GM18505 (cell line): ENCODE data around the gene GPATCH8.
"Not testable (repeated sequence)": the region's sequence is repeated elsewhere in the genome, so short reads cannot be mapped to it uniquely, and the experiment has no call there.

Experiments
- ATAC-seq: cut with Tn5 transposase; IDR thresholded peaks from one replicate; pipeline ENCODE4 v1.9.1; 2021; ENCODE audit not compliant: unreplicated experiment
- POLR2A ChIP-seq: IDR thresholded peaks from 4 replicates; pipeline ENCODE4 v1.6.1; 2011; ENCODE audit warnings: borderline replicate concordance; ENCODE audit not compliant: insufficient read depth, insufficient read length; ENCODE audit errors: extremely low read depth

Gene GPATCH8

DNA sequence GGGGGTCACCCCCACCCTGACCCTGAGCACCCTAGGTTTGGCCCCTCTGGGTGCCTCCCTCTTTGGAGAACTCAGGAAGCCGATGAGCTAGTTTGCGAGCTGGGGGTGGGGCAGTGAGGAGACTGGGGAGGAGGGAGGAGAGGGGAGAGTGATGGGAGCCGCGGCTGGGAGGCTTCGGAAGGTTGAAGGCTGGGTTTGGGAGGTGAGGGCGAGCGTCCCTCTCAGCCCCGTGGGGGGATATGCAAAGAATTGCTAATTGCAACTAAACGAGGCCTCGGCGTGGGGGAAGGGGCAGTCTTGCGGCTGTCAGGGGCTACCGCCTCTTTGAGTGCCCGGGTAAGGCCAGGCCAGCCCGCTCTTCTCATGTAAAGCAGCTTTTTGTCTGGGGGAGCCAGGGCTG is 36.5 kb upstream of the GPATCH8 start:
- no peak for ATAC-seq
- no peak for TF ChIP-seq POLR2A

DNA sequence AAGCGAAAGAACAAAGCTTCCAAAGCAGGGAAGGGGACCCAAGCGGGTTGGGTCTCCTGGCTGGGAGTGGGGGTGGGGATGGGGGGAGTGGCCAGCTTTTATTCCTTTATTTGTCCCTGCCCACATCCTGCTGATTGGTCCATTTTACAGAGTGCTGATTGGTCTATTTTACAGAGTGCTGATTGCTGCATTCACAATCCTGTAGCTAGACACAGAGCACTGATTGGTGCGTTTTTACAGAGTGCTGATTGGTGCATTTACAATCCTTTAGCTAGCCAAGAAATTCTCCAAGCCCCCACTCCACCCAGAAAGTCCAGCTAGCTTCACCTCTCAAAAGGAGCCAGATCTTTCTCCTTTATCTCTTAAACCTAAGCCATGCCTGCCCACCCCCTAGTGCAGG is 34.7 kb upstream of the GPATCH8 start:
- ATAC-seq, result not testable (repeated sequence)

DNA sequence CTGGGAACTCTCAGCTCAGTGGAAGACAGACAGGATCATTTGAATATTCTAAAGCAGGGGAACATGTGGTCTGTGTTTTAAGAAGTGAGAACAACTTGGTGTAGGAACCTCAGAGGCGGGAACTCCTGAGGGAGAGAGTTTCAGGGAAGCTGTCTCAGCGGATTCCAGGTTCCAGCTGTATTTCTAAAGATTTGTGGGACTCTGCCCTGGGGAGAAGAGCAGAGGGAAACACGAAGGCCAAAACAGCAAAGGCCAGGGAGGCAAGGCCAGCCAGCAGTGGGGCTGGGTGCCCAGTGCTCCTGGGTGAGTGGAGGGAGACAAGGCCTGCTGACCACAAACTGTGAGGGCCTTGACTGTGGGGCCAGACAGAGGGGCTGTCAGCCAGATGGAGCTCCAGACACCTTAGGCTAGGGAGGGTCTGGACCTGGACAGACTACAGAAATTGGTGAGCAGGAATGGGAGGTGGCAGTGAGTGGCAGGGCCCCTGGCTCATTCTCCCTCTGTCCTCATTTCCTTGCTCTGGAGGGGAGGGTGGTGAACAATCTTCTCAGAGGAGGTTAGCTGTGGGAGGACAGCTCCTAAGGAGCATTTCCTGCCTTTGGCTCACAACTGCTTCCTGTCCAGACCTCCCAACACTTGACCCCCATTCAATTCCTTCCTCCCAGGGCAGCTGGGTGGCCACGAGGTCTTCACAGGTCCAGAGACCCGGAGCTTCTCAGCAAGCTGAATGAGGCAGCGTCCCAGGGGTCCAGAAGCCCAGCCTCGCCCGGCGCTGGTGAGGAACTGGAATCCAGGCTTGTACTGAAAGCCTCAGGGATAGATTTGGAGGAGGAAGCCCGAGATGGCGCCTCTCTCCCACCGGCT is 33.1 kb upstream of the GPATCH8 start:
- TF ChIP-seq POLR2A, result no peak
- no peak for ATAC-seq

DNA sequence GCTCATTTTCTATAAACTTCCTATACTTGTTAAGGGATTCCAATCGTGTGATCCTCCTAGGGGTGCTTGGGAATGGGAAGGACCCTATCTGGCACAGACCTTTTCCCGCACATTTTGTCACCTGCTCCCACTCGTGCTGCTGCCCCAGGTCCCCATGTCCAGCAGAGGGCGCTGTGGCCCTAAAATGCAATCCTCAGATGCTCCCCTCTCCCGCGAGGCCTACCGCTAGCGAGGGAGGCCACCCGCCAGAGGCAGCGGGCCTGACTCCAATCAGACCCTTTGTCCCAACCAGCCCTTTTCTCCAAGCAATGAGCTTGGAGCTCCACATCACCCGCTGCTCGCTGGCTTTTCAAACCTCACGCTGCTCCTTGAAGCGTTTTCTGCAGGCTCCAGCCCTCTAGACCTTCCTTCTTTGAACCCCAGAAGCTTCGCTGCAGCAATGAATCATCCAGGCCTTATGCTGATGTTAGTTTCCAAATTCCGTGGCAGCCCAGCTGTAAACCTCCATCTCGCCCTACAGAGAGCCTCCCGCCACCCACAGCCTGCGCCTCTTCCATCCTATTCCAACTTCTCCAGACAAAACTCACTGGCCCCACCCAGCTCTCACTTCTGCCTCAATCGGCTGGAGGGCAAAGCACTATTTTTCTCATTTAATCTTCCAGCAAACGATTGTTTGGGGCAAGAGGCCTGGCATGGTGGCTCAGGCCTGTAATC is 30.5 kb upstream of the GPATCH8 start:
- no peak for TF ChIP-seq POLR2A
- ATAC-seq, result no peak

DNA sequence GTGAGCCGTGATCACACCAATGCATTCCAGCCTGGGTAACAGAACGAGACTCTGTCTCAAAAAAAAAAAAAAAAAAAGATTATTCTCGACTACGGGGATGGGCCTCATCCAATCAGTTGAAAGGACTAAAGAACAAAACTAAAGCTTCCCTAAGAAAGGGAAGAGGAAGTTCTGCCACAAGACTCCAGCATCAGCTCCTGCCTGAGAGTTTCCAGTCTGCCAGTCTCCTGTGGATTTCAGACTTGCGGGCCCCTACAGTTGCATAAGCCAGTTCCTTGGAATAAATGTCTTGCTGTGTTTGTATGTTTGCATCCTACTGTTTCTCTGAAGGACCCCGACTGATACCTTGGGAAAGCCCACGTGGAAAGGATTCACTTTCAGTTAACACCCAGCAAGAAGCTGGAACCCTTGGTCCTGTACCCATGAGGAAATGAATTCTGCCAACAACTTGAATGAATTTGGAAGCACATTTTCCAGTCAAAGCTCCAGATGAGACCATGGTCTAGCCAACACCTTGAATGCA is 27.8 kb upstream of the GPATCH8 start:
- ATAC-seq, result no peak
- TF ChIP-seq POLR2A, result no peak

DNA sequence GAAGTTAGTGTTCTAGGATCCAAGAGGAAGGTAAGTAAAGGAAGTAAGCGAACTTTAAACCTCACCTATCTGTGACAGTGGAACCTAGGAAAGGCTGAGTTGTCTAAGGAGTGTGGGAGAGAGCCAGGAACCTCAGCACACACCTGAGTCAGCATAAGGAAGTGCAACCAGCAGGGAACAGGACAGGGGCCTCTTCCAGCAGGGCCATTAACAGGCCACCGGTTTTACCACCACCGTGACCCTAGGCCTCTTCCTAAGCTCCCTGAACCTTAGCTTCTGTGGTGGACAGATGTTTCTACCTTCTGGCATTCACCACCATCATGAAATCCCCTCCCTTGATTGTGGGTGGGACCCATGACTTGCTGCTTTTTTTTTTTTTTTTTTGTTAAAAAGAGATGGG is 26.7 kb upstream of the GPATCH8 start:
- no peak for TF ChIP-seq POLR2A
- no peak for ATAC-seq

DNA sequence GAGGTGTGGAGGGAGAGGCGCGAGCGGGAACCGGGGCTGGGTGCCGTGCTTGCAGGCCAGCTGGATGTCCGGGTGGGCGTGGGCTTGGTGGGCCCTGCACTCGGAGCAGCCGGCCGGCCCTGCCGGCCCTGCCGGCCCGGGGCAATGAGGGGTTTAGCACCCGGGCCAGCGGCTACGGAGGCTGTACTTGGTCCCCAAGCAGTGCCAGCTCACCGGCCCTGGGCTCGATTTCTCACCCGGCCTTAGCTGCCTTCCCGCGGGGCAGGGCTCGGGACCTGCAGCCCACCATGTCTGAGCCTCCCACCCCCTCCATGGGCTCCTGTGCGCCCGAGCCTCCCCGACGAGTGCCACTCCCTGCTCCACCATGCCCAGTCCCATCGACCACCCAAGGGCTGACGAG is 24.7 kb upstream of the GPATCH8 start:
- no peak for TF ChIP-seq POLR2A
- no peak for ATAC-seq

DNA sequence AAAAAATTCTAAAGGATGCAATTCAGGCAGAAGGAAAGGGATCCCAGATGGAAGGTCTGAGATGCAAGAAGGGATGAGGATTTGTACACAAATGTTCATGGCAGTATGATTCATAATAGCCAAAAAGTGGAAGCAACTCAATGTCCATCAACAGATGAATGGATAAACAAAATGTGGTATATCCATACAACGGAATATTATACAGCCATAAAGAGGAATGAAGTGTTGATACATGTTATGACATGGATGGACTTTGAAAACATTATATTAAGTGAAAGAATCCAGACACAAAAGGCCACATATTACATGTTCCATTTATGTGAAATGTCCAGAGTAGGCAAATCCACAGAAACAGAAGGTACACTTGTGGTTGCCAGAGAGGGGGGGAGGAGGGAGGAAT is 23.9 kb upstream of the GPATCH8 start:
- no peak for ATAC-seq
- TF ChIP-seq POLR2A, result no peak

DNA sequence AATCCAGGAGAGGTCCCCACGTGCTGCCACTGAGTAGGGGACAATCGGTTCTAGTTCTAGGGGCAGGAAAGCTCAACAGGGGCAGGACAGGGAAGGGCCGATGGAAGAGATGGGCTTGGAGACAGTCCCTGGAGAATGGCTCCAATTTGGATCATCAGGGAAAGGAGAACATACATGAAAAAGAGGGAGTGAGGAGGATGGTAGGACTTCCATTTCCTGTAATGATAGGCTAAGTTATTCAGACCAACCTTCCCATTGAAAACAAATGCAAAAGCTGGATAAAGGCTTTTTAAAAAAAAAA is 20.4 kb upstream of the GPATCH8 start:
- no peak for ATAC-seq
- TF ChIP-seq POLR2A, result no peak

DNA sequence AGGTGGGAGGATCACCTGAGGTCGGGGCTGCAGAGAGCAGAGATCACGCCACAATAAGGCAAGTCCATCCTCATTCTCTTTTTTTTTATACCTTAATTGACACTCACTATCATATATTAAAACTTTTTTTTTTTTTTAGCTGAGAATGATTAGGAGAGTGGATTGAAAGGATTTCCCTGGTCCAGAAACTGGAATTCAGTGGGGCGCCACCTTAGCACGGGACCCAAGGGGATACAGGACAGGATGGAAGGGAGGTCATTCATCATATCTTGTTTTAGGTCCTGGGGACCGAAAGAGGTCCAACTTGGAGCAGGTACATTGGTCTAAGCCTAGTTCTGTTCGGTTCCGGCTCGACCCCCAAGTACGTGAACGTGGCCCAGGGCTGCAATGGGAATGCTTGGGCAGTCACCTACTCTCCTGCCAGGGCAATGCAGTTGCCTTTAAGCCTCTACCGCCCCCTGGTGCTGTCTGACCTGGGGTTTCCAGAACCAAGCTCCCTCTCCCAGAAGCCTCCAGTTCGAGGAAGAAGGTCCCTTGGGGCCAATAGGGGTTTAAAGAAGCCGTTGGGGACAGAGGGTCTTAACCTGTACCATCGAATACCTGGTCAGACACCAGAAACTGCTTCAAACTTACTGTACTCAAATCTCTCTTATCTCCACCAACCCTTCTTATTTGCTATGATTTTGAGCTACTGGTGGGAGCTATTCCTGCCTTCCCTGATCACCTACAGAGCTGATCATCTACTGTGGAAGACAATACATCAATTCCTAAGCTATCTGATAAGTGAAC is 19.9 kb upstream of the GPATCH8 start:
- no peak for TF ChIP-seq POLR2A
- ATAC-seq, result no peak

DNA sequence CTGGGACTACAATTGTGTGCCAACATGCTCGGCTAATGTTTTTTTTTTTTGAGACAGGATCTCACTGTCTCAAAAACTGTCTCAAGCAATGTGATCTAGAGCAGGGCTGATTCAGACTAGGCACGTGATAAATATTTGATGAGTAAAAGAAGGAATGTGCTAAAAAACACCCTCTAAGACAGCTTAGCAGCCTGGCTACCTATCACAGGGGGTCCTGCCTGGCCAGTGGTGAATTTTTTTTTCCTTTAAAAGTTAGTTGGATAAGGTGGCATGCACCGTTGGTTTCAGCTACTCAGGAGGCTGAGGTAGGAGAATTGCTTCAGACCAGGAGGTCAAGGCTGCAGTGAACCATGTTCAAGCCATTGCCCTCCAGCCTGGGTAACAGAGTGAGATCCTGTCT is 14.8 kb upstream of the GPATCH8 start:
- no peak for TF ChIP-seq POLR2A
- ATAC-seq, result no peak

DNA sequence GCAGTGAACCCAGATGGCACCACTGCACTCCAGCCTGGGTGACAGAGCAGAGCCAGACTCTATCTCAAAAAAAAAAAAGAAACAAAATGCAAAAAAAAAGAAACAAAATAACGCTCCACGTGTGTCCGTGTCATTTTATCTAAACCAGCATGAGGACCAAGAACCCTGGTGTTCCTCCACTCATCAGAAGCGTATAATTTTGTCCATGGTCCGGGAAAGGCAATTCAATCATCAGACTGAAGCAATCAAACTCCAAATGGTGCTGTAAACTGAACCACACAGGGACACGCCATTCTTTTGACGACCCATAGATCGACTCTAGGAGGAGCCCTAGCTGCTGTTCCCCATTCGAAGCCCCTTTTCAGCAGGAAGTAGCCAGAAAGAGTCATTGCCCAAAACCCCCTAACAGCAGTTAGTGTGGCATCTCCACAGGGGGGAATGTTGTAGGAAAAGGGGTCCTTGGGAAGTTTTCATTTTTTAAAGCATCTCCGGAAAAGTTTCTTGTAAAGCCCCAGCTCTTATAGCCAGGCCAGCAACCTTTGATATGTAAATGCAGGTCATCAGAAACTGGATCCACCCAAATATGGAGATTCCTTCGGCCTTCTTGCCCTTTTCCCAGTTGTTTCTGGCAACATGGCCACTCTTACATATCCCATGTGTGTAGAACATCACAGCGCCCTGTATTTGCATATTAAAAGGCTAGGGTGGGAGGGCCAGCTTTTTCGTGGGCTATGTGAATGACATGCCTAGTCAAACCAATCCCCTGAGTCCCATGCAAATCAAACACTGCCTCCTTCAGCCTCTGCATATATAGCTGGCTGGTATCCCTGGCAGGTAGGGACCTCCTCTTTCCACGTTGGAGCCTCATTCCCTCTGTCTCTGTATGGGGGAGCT is 8.3 kb upstream of the GPATCH8 start:
- not testable (repeated sequence) for ATAC-seq

DNA sequence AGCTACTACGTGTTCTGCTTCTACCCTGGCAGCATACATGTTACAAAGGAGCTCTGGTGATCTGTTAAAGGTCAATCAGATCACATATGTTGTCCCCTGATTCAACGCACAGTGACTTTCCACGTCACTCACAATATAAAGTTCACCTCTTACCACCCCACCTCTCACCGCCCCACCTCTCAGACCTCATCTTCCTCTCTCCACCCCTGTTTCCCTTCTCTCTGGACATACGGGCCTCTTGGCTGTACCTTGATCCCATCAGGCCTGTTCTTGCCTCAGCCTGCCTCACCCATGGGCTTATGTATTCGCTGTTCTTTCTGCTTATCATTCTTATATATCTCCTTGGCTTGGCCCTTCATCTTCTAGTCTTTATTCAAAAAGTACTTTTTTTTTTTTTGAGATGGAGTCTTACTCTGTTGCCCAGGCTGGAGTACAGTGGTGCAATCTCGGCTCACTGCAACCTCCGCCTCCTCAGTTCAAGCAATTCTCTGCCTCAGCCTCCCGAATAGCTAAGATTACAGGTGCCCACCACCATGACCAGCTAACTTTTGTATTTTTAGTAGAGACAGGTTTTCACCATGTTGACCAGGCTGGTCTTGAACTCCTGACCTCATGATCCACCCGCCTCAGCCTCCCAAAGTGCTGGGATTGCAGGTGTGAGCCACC is 3.9 kb upstream of the GPATCH8 start:
- ATAC-seq, result not testable (repeated sequence)
